Stimulated activated naive CD4-positive, alpha-beta T cell (primary cell): ENCODE data around the gene ZGPAT.
A peak's percentile ranks its signal among the peaks of the same experiment; 100 is the strongest.

Experiments
- DNase-seq, 6 experiments: peaks; one replicate each; lab custom pipeline; 2025; lab: John Stamatoyannopoulos, UW

The ZGPAT gene

GRCh38 chr20:63734111-63734945 lies 26.5 kb downstream of the ZGPAT start:
- DNase-seq, result no peak

- no peak for DNase-seq
Observed at GRCh38 chr20:63734946-63735858, 27.4 kb downstream of the ZGPAT start.

- DNase-seq, result peak; percentile 67 to 86 (median 78)
Observed at GRCh38 chr20:63735859-63736718, 28.2 kb downstream of the ZGPAT start, which contains the start of gene LIME1. Gene LIME1, plus strand, starts transcription at chr20:63736664. Its CDS starts 886 bp downstream, at chr20:63737550.

- peak; percentile 51 to 83 (median 64) for DNase-seq
Observed at GRCh38 chr20:63736893-63737694, 29.3 kb downstream of the ZGPAT start.

GRCh38 chr20:63737695-63737944 lies 29.8 kb downstream of the ZGPAT start:
- peak in 4 of 6 experiments; percentile 38 to 63 (median 62) for DNase-seq

GRCh38 chr20:63737945-63738686 lies 30.3 kb downstream of the ZGPAT start:
- peak; percentile 14 to 64 (median 54) for DNase-seq

- peak; percentile 22 to 66 (median 53) for DNase-seq
Observed at GRCh38 chr20:63738687-63739129, 30.9 kb downstream of the ZGPAT start.

GRCh38 chr20:63739130-63740069 lies 31.6 kb downstream of the ZGPAT start, which contains the start of gene SLC2A4RG:
Gene SLC2A4RG, plus strand, starts transcription at chr20:63739776. Its CDS starts 137 bp downstream, at chr20:63739913.
- peak; percentile 48 to 76 (median 60) for DNase-seq

- peak; percentile 44 to 73 (median 64) for DNase-seq
Observed at GRCh38 chr20:63740070-63740626, 32.3 kb downstream of the ZGPAT start.

GRCh38 chr20:63740627-63741353 lies 33.0 kb downstream of the ZGPAT start:
- peak; percentile 29 to 64 (median 45) for DNase-seq

GRCh38 chr20:63741354-63741675 lies 33.5 kb downstream of the ZGPAT start:
- DNase-seq, result no peak

- no peak for DNase-seq
Observed at GRCh38 chr20:63741676-63742380, 34.0 kb downstream of the ZGPAT start.

- DNase-seq, result no peak
Observed at GRCh38 chr20:63742381-63743024, 34.7 kb downstream of the ZGPAT start.

GRCh38 chr20:63743210-63743970 lies 35.6 kb downstream of the ZGPAT start:
- DNase-seq, result no peak

- no peak for DNase-seq
Observed at GRCh38 chr20:63744158-63744557, 36.3 kb downstream of the ZGPAT start.
